Heart left ventricle (tissue), 16 donors: ENCODE measurements around the gene AJAP1. TPM values are rescaled to one million over a fixed set of nuclear protein-coding genes. Genes with fewer than 3 reads are reported as not detected.

Experiments
- ATAC-seq, 4 donors: fragments of 200-7000 bp; cut with Tn5 transposase; one replicate each; pipeline ENCODE4 v1.9.1; 2020 to 2022; ENCODE audit warnings: moderate library complexity in 4 of 4, mild to moderate bottlenecking in 3 of 4, moderate number of reproducible peaks in 1 of 4
- DNase-seq, 5 donors: peaks; one replicate each; pipeline ENCODE4 v3.0.0-alpha.2; 2020
- H3K27ac ChIP-seq, 12 donors: fragments of 200-600 bp; sonication (generic) in 4 of 12; one replicate each; pipeline versions ENCODE4 v1.5.0 to v1.8.0; 2016 to 2022; ENCODE audit warnings: mild to moderate bottlenecking in 2 of 12
- H3K27me3 ChIP-seq, 9 donors: fragments of 200-600 bp; sonication (generic) in 2 of 9; one replicate each; pipeline versions ENCODE4 v1.5.1 to v1.8.0; 2016 to 2022; ENCODE audit warnings: mild to moderate bottlenecking in 3 of 9
- H3K36me3 ChIP-seq, 9 donors: fragments of 200-600 bp; sonication (generic) in 2 of 9; one replicate each; pipeline versions ENCODE4 v1.5.0 to v1.8.0; 2018 to 2022; ENCODE audit warnings: mild to moderate bottlenecking in 2 of 9
- H3K4me1 ChIP-seq, 12 donors: fragments of 200-600 bp; sonication (generic) in 4 of 12; one replicate each; pipeline versions ENCODE4 v1.5.0 to v1.8.0; 2016 to 2022; ENCODE audit warnings: mild to moderate bottlenecking in 3 of 12
- H3K4me3 ChIP-seq, 12 donors: fragments of 200-600 bp; sonication (generic) in 4 of 12; one replicate each; pipeline versions ENCODE4 v1.5.0 to v1.8.0; 2017 to 2022; ENCODE audit warnings: mild to moderate bottlenecking in 9 of 12, moderate library complexity in 4 of 12
- H3K9me3 ChIP-seq, 12 donors: fragments of 200-600 bp; sonication (generic) in 4 of 12; one replicate each; pipeline versions ENCODE4 v1.5.0 to v1.8.0; 2016 to 2022; ENCODE audit warnings: mild to moderate bottlenecking in 1 of 12
- POLR2A ChIP-seq, 2 donors: fragments of 450-650 bp; IDR thresholded peaks; one replicate each; pipeline ENCODE4 v1.6.1; 2017; ENCODE audit warnings: antibody characterized with exemption in 2 of 2, mild to moderate bottlenecking in 2 of 2, moderate library complexity in 2 of 2
- WGBS, 4 donors: extraction: QIAGEN DNeasy Blood & Tissue Kit in 2 of 4; methylation state at CpG; one replicate each; pipeline versions ENCODE4 v1.1.5 to v1.1.7; 2013 to 2018; 5-methylcytosine and 5-hydroxymethylcytosine counted together
- intact Hi-C, 10 donors: fragments of 100-400 bp; cut with DNase I; formaldehyde crosslinking; loops; one replicate each; pipeline versions ENCODE4 v1.11.1 to v1.14.2; 2022
- polyA plus RNA-seq, 2 donors: library from polyadenylated mRNA; stranded (reverse); fragments of 200-250 nt; gene quantifications; one replicate each; pipeline ENCODE4 v1.2.3, GENCODE V29; 2013
- total RNA-seq, 9 donors: library from RNA; depleted of rRNA in 2 of 9; stranded (reverse); fragments of >200 nt in 2 of 9; fragmentation: NEBNext Ultra II Directional in 3 of 9; extraction: Animal tissue kit (Norgen Biotek cat#: 25700) in 3 of 9; gene quantifications; one replicate each; pipeline versions ENCODE4 v1.1.0 to v1.2.4, GENCODE V29; 2016 to 2023
- TF ChIP-seq, protein P1 (sequence below), 12 donors: fragments of 200-600 bp; sonication (generic) in 4 of 12; IDR thresholded peaks; one replicate each; pipeline versions ENCODE4 v1.5.0 to v1.8.0; 2018 to 2022; ENCODE audit warnings: antibody characterized with exemption in 12 of 12, mild to moderate bottlenecking in 5 of 12
- donor health status: ischemic (EF 13 %, LVEDD 7.1; RV severe dilation, severe dysfunction).
- donor health status: healthy with polysubstance abuse.
- donor health status: DM: no; HTN: yes; CAD: no.
- donor health status: DM: no; HTN: no; CAD: no.
- donor health status: ischemic (EF 25% LVEDD 6.9; RV normal size, moderate dysfunction).
- donor health status: ischemic (EF 25% LVEDD 5.7; RV mildly dilated, moderate dysfunction).
- donor health status: healthy.
- donor health status: DM: yes; HTN: yes; CAD: no.
- donor health status: ischemic (EF 35%, LVEDD 5.7; RV mildly dilated, moderate dysfunction).
- donor health status: nonischemic (EF 11% LVEDD 7.7; RV severe dilation, severe dysfunction).
- donor health status: DM: yes; HTN: yes; CAD: no.
- donor health status: PGD.
- donor health status: ischemic (EF 29% LVEDD 5.4; RV normal size, mild dysfunction).
- donor health status: nonischemic (EF 23%, LVEDD 6.1; RV moderate dilation, normal function).

Gene AJAP1
- total and polyA plus RNA-seq, 11 donors, result 0.01 to 0.67 (median 0.07) TPM; not detected in 2

DNA sequence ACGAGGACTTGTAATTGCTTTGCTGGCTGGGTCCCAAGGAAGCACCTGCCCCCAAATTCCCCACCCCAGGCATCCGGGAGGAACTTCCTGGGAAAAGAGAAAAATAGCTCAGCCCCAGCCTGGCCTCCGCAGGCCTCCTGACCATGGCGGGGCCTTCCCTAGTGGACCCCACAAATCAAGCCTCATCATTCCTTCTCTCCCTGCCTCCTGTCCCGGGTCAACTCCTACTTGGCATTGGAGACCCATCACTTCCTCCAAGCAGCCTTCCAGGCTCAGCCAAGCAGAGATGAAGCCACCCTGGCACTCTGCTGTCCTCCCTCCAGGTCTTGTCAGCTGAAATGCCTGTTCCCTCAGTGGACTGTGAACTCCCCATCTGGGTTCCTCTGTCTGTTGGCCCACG is 38.0 kb downstream of the AJAP1 start:
- no peak for ATAC-seq
- DNase-seq, result no peak
- Histone ChIP-seq H3K27me3 (peaks cover 0 to 13% (median 0%) of the 10 kb centered on the region in 9 donors), H3K27ac (no peak overlapping the region), H3K36me3 (no peaks in the 10 kb centered on the region), H3K4me3 (no peak overlapping the region), H3K4me1 (no peaks in the 10 kb centered on the region), H3K9me3 (peaks cover 0 to 4% (median 0%) of the 10 kb centered on the region in 12 donors)
- TF ChIP-seq, protein P1, sequence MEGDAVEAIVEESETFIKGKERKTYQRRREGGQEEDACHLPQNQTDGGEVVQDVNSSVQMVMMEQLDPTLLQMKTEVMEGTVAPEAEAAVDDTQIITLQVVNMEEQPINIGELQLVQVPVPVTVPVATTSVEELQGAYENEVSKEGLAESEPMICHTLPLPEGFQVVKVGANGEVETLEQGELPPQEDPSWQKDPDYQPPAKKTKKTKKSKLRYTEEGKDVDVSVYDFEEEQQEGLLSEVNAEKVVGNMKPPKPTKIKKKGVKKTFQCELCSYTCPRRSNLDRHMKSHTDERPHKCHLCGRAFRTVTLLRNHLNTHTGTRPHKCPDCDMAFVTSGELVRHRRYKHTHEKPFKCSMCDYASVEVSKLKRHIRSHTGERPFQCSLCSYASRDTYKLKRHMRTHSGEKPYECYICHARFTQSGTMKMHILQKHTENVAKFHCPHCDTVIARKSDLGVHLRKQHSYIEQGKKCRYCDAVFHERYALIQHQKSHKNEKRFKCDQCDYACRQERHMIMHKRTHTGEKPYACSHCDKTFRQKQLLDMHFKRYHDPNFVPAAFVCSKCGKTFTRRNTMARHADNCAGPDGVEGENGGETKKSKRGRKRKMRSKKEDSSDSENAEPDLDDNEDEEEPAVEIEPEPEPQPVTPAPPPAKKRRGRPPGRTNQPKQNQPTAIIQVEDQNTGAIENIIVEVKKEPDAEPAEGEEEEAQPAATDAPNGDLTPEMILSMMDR (IDR thresholded peaks at IDR 0.05), result no peak
- TF ChIP-seq POLR2A (IDR thresholded peaks at IDR 0.05), result no peak
- intact Hi-C loops, result no loop called here
- WGBS, 4 donors, result 62 to 71% (median 70%) methylated on average over 6 of the region's 6 CpGs

- H3K9me3 ChIP-seq, result peaks cover 0 to 4% (median 0%) of the 10 kb centered on the region in 12 donors
- H3K4me3 ChIP-seq, result no peak overlapping the region
- ATAC-seq (no peak), DNase-seq (no peak)
- H3K27ac ChIP-seq, result no peak overlapping the region
- no peak for TF ChIP-seq POLR2A (IDR thresholded peaks at IDR 0.05)
- TF ChIP-seq, protein P1 (IDR thresholded peaks at IDR 0.05), result no peak
- peaks cover 0 to 12% (median 0%) of the 10 kb centered on the region in 9 donors for H3K27me3 ChIP-seq
- WGBS, 4 donors, result 62 to 85% (median 68%) methylated on average over 5 to 6 of the region's 6 CpGs
- intact Hi-C loops, result no loop called here
- H3K36me3 ChIP-seq, result no peaks in the 10 kb centered on the region
- H3K4me1 ChIP-seq, result no peaks in the 10 kb centered on the region
These were observed 38.9 kb downstream of the AJAP1 start for GRCh38 chr1:4693331-4693730.

- DNase-seq, result no peak
- 83 to 91% (median 88%) methylated on average over 9 to 10 of the region's 10 CpGs for WGBS, 4 donors
- Histone ChIP-seq H3K27me3 (peaks cover 0 to 12% (median 0%) of the 10 kb centered on the region in 9 donors), H3K36me3 (no peaks in the 10 kb centered on the region), H3K4me1 (no peaks in the 10 kb centered on the region), H3K9me3 (peaks cover 0 to 4% (median 0%) of the 10 kb centered on the region in 12 donors), H3K4me3 (no peak overlapping the region), H3K27ac (no peak overlapping the region)
- intact Hi-C loops, result no loop called here
- ATAC-seq, result no peak
- TF ChIP-seq, protein P1 (IDR thresholded peaks at IDR 0.05), result no peak
- TF ChIP-seq POLR2A (IDR thresholded peaks at IDR 0.05), result no peak
These were observed 39.5 kb downstream of the AJAP1 start for GRCh38 chr1:4693891-4694290.

GRCh38 chr1:4694492-4694891 is 40.1 kb downstream of the AJAP1 start:
- Histone ChIP-seq H3K9me3 (peaks cover 0 to 4% (median 0%) of the 10 kb centered on the region in 12 donors), H3K4me3 (no peak overlapping the region), H3K27ac (no peak overlapping the region), H3K4me1 (no peaks in the 10 kb centered on the region), H3K36me3 (no peaks in the 10 kb centered on the region), H3K27me3 (peaks cover 0 to 12% (median 0%) of the 10 kb centered on the region in 9 donors)
- no peak for ATAC-seq
- TF ChIP-seq, protein P1 (IDR thresholded peaks at IDR 0.05), result no peak
- no peak for TF ChIP-seq POLR2A (IDR thresholded peaks at IDR 0.05)
- DNase-seq, result no peak
- WGBS, 4 donors, result 72 to 81% (median 75%) methylated on average over 9 of the region's 9 CpGs
- intact Hi-C loops, result no loop called here
